ENCODE data around the gene PRXL2B.

Gene PRXL2B

DNA sequence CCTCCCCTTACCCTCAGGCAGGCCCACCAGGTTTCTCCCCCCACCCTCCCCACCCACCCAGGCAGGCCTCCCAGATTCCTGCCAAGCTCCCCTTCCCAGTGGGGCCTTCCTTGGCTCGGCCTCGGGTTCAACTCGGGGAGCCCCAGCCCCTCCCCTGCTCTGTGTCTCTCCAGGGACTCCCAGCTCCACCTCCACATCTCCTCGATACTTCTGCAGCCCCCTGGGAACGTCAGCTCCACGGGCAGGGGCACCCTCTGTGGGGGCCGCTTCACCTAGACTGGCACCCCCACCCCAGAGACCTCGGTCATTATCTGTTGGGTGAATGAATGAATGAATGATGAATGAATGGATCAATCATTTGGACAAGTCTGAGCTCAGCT, 45.5 kb downstream of the PRXL2B start:
- H3K4me3 ChIP-seq (ENCODE audit: low read depth, low read length), result no peak overlapping the region
- TF ChIP-seq CTCF (IDR thresholded peaks at IDR 0.05; ENCODE audit: borderline replicate concordance, insufficient read depth, low read depth, low read length), result no peak

GRCh38 chr1:2632561-2633361, 46.2 kb downstream of the PRXL2B start, which contains the start of gene MMEL1:
TSS of gene MMEL1 (minus strand) at chr1:2633016. CDS start at chr1:2629484, 3,532 bp downstream.
- H3K4me3 ChIP-seq (ENCODE audit: low read depth, low read length), result no peak within 1 kb of the TSS
- no peak for TF ChIP-seq CTCF (IDR thresholded peaks at IDR 0.05; ENCODE audit: borderline replicate concordance, insufficient read depth, low read depth, low read length)

- TF ChIP-seq CTCF (IDR thresholded peaks at IDR 0.05; ENCODE audit: borderline replicate concordance, insufficient read depth, low read depth, low read length), result no peak
- H3K4me3 ChIP-seq (ENCODE audit: low read depth, low read length), result no peak overlapping the region
Observed at GRCh38 chr1:2633366-2633935, 46.9 kb downstream of the PRXL2B start.

- no peak overlapping the region for H3K4me3 ChIP-seq (ENCODE audit: low read depth, low read length)
- no peak for TF ChIP-seq CTCF (IDR thresholded peaks at IDR 0.05; ENCODE audit: borderline replicate concordance, insufficient read depth, low read depth, low read length)
Observed at GRCh38 chr1:2633936-2634491, 47.4 kb downstream of the PRXL2B start.

GRCh38 chr1:2635361-2636010, 48.9 kb downstream of the PRXL2B start:
- H3K4me3 ChIP-seq (ENCODE audit: low read depth, low read length), result no peak overlapping the region
- no peak for TF ChIP-seq CTCF (IDR thresholded peaks at IDR 0.05; ENCODE audit: borderline replicate concordance, insufficient read depth, low read depth, low read length)

GRCh38 chr1:2636733-2637132, 50.2 kb downstream of the PRXL2B start:
- TF ChIP-seq CTCF (IDR thresholded peaks at IDR 0.05; ENCODE audit: borderline replicate concordance, insufficient read depth, low read depth, low read length), result no peak
- no peak overlapping the region for H3K4me3 ChIP-seq (ENCODE audit: low read depth, low read length)

All from GM12875 (cell line).